ENCODE results near the gene ARG1. TPM values are rescaled to one million over a fixed set of nuclear protein-coding genes. Genes with fewer than 3 reads are reported as not detected.

ARG1 gene
- total RNA-seq (2021; ENCODE audit: unreplicated experiment) (not detected), Bru-seq, nascent RNA (not detected), BruChase-seq, experiment 1, labeled RNA remaining after a 2-hour chase (not detected), BruChase-seq, experiment 2, labeled RNA remaining after a 6-hour chase (not detected)
- polyA plus RNA-seq (2012; ENCODE audit: insufficient read length): not detected
- long read RNA-seq: 0 reads

GRCh38 chr6:131572686-131573415, at the start of gene ARG1:
Gene ARG1 (plus strand): TSS chr6:131573226. CDS start chr6:131573283, 57 bp downstream.
- ChIA-PET CTCF (no interaction called here), POLR2A (no interaction called here)
- H3K9me3 ChIP-seq (ENCODE audit: control insufficient read depth, insufficient read depth, low read depth, low read length): no peaks in the 10 kb centered on the region
- TF ChIP-seq SIN3A (IDR thresholded peaks at IDR 0.05; ENCODE audit: borderline replicate concordance, insufficient read depth, low read depth, low read length) (no peak), TCF7L2 (IDR thresholded peaks at IDR 0.05; ENCODE audit: low read depth, low read length) (no peak), POLR2AphosphoS5 (IDR thresholded peaks at IDR 0.05; ENCODE audit: low read depth, low read length) (no peak)
- no peaks in the 10 kb centered on the region for H3K27me3 ChIP-seq (ENCODE audit: control insufficient read depth, insufficient read depth, low read length)
- no peak within 1 kb of the TSS for H3K27ac ChIP-seq (ENCODE audit: low read length)
- in situ Hi-C loops (cut with HindIII; ENCODE audit: low pct_unique_long_range_greater_than_20kb, low sequenced_read_pairs) (no loop called here), intact Hi-C loops (cut with micrococcal nuclease; ENCODE audit: unreplicated experiment) (no loop called here)
- no peak within 1 kb of the TSS for H3K4me3 ChIP-seq (ENCODE audit: low read depth in 2 of 2, low read length in 2 of 2)
- H3K36me3 ChIP-seq (ENCODE audit: control insufficient read depth, insufficient read depth, low read length): no peaks in the 10 kb centered on the region
- H3K4me1 ChIP-seq (ENCODE audit: control insufficient read depth, insufficient read depth, low read length): no peaks in the 10 kb centered on the region
- DNase-seq (ENCODE audit: low read depth, low spot score) (no peak), ATAC-seq (no peak)
- no TSS peak for BruUV-seq (replicated peaks)

DNA sequence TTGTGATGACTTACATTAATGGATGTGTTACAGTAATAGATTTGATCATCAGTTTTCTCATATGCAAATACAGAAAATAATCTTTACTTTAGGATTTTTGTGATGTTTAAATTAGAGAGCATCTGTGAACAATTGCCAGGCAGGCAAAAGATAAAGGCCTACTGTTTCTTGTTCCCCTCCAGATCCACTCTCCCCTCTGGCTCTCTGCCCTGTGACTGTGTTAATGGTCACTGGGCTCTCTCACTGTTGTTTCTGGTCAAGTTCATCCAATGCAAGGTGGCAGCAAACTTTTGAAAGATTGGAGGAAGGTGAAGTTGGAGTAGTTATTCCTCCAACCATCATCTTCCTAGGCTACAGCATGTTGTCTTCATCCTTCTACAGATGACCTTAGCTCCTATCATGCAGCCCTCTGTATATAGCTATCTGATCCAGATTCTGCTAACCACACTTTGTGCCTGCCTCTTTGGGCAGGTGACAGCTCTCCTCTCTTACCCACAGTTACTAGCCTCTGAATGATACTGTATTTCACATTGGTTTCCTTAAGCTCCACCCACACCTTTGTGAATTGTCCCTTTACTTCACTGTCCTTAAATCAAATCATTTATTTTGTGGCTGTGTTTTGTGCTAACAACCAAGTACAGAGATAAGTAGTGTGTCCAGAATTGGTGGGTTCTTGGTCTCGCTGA, 48.9 kb upstream of the ARG1 start:
- H3K27me3 ChIP-seq (ENCODE audit: control insufficient read depth, insufficient read depth, low read length): no peaks in the 10 kb centered on the region
- BruUV-seq (replicated peaks): no TSS peak
- ATAC-seq (no peak), DNase-seq (ENCODE audit: low read depth, low spot score) (no peak)
- POLR2A ChIA-PET: no interaction called here
- no peaks in the 10 kb centered on the region for H3K9me3 ChIP-seq (ENCODE audit: control insufficient read depth, insufficient read depth, low read depth, low read length)
- in situ Hi-C loops (cut with HindIII; ENCODE audit: low pct_unique_long_range_greater_than_20kb, low sequenced_read_pairs): no loop called here
- intact Hi-C loops (cut with micrococcal nuclease; ENCODE audit: unreplicated experiment): loop anchor here (5.0 kb wide), 1 partner anchor 1507 kb away; the partner anchor contains the start of gene L3MBTL3
- no peaks in the 10 kb centered on the region for H3K4me1 ChIP-seq (ENCODE audit: control insufficient read depth, insufficient read depth, low read length)
- CTCF ChIA-PET: interaction anchor here (1.1 kb wide), 1 partner anchor 10 kb away, joined by 3 read pairs; no protein-coding TSS in a partner anchor
- H3K27ac ChIP-seq (ENCODE audit: low read length): no peak overlapping the region
- H3K4me3 ChIP-seq (ENCODE audit: low read depth in 2 of 2, low read length in 2 of 2): no peak overlapping the region
- TF ChIP-seq, protein P1, sequence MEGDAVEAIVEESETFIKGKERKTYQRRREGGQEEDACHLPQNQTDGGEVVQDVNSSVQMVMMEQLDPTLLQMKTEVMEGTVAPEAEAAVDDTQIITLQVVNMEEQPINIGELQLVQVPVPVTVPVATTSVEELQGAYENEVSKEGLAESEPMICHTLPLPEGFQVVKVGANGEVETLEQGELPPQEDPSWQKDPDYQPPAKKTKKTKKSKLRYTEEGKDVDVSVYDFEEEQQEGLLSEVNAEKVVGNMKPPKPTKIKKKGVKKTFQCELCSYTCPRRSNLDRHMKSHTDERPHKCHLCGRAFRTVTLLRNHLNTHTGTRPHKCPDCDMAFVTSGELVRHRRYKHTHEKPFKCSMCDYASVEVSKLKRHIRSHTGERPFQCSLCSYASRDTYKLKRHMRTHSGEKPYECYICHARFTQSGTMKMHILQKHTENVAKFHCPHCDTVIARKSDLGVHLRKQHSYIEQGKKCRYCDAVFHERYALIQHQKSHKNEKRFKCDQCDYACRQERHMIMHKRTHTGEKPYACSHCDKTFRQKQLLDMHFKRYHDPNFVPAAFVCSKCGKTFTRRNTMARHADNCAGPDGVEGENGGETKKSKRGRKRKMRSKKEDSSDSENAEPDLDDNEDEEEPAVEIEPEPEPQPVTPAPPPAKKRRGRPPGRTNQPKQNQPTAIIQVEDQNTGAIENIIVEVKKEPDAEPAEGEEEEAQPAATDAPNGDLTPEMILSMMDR (IDR thresholded peaks at IDR 0.05): no peak
- no peak for TF ChIP-seq SIN3A (IDR thresholded peaks at IDR 0.05; ENCODE audit: borderline replicate concordance, insufficient read depth, low read depth, low read length)
- TF ChIP-seq, protein P2, sequence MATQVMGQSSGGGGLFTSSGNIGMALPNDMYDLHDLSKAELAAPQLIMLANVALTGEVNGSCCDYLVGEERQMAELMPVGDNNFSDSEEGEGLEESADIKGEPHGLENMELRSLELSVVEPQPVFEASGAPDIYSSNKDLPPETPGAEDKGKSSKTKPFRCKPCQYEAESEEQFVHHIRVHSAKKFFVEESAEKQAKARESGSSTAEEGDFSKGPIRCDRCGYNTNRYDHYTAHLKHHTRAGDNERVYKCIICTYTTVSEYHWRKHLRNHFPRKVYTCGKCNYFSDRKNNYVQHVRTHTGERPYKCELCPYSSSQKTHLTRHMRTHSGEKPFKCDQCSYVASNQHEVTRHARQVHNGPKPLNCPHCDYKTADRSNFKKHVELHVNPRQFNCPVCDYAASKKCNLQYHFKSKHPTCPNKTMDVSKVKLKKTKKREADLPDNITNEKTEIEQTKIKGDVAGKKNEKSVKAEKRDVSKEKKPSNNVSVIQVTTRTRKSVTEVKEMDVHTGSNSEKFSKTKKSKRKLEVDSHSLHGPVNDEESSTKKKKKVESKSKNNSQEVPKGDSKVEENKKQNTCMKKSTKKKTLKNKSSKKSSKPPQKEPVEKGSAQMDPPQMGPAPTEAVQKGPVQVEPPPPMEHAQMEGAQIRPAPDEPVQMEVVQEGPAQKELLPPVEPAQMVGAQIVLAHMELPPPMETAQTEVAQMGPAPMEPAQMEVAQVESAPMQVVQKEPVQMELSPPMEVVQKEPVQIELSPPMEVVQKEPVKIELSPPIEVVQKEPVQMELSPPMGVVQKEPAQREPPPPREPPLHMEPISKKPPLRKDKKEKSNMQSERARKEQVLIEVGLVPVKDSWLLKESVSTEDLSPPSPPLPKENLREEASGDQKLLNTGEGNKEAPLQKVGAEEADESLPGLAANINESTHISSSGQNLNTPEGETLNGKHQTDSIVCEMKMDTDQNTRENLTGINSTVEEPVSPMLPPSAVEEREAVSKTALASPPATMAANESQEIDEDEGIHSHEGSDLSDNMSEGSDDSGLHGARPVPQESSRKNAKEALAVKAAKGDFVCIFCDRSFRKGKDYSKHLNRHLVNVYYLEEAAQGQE (IDR thresholded peaks at IDR 0.05; ENCODE audit: insufficient read depth in 1 of 2, low read depth in 2 of 2, low read length in 1 of 2): no peak
- TF ChIP-seq POLR2AphosphoS5 (IDR thresholded peaks at IDR 0.05; ENCODE audit: low read depth, low read length): no peak
- no peak for TF ChIP-seq TCF7L2 (IDR thresholded peaks at IDR 0.05; ENCODE audit: low read depth, low read length)
- H3K36me3 ChIP-seq (ENCODE audit: control insufficient read depth, insufficient read depth, low read length): no peaks in the 10 kb centered on the region

Data from Panc1 (cell line).